Stimulated activated CD8-positive, alpha-beta memory T cell treated with anti-CD3 and anti-CD28 coated beads, Interleukin-4, amount 100 ng/mL, for 48 hours (primary cell): ENCODE measurements around the gene TMEM217.
"Not testable (repeated sequence)": the region's sequence is repeated elsewhere in the genome, so short reads cannot be mapped to it uniquely, and the experiment has no call there.

Source experiments
- DNase-seq: peaks from one replicate; pipeline ENCODE4 v3.0.0-alpha.2; 2020

Gene TMEM217

GRCh38 chr6:37257634-37258404 lies at the start of gene TMEM217, which contains the start of gene TBC1D22B:
TMEM217 (minus strand) TSS chr6:37258144; CDS start chr6:37219030, 39,114 bp downstream.
TBC1D22B (plus strand) TSS chr6:37257772; CDS start chr6:37257918, 146 bp downstream.
- DNase-seq = peak; percentile 98

- not testable (repeated sequence) for DNase-seq
These were observed 49.5 kb upstream of the TMEM217 start for GRCh38 chr6:37307484-37307883.

- no peak for DNase-seq
These were observed 48.8 kb upstream of the TMEM217 start for GRCh38 chr6:37306624-37307222.

GRCh38 chr6:37305841-37306425 lies 48.0 kb upstream of the TMEM217 start:
- DNase-seq = no peak

GRCh38 chr6:37304766-37305165 lies 46.8 kb upstream of the TMEM217 start:
- no peak for DNase-seq

DNA sequence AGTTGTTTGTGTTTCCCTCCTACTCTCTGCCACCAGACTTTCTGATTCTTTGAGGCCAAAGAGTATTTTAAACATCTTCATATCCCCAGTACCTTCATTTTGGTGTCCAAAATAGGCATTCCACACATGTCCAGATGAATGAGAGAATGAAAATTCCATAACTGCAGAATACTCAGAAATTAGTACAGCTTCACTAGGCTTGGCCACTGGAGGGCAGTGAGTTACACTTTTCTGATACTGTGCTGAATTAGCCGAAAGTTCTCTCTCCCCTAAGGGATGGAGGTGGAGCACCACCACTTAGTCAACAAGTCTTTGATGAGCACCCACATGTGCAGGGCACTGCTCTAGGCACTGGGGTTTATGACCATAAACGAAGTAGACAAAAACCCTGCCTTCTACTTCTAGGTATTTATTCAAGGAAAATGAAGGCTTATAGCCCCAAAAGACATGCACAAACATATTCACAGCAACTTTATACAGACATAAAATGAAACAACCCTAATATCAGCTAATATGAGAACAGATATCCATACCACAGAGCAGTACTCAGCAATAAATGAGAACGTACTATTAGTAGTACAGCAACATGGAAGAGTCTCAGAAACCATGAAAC lies 46.1 kb upstream of the TMEM217 start:
- DNase-seq = no peak

DNA sequence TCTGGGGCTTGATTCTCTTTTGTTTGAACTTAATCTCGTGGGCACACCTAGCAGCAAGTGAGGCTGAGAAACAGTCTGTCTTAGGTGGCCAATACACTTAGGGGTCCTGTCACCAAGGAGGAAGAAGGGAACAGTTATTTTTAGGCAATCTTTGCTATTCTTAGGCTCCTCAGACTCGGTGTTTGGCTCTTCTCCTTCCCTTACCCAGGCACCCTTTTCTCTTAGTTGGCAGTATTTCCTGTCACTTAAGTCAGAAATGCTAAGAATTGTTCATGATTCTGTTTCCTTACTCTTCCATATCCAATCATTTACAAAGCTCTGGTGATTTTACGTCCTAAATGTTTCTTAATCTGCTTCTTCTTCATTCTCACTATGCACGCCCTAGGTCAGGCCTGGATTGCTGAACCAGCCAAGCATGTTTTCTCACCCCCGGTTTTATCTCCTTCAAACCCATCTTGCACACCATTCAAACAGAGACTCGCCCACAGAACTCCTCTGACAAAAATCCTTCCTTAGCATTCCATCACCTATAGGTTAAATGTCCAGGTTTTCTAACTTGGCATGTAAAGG lies 45.2 kb upstream of the TMEM217 start:
- DNase-seq = no peak

- no peak for DNase-seq
These were observed 44.2 kb upstream of the TMEM217 start for GRCh38 chr6:37302086-37302686.

GRCh38 chr6:37299990-37300389 lies 42.0 kb upstream of the TMEM217 start:
- no peak for DNase-seq

DNA sequence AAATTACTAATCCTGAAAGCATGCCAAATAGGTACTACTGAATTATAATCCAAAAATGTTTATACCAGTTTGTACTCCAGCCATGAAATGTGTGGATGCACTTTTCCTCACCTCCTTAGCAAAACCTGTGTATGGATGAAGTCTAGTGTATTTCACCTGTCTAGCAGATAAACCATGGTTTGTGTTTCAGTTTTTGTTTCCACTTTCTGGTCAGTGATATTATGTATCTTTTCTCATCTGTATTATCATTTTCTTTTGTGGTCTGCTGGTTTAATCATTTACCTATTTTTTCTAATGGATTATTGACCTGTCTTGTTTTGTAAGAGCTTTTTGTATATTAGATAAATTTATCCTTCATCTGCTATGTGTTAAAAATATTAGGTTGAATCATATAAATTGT lies 41.0 kb upstream of the TMEM217 start:
- no peak for DNase-seq

DNA sequence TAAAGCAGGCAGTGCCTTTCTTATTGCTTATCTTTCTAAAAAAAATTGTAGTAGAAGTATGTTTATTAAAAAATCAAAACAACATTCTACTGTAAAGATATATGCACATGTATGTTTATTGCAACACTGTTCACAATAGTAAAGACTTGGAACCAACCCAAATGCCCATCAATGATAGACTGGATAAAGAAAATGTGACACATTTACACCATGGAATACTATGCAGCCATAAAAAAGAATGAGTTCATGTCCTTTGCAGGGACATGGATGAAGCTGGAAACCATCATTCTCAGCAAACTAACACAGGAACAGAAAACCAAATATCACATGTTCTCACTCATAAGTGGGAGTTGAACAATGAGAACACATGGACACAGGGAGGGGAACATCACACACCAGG lies 39.7 kb upstream of the TMEM217 start:
- not testable (repeated sequence) for DNase-seq

DNA sequence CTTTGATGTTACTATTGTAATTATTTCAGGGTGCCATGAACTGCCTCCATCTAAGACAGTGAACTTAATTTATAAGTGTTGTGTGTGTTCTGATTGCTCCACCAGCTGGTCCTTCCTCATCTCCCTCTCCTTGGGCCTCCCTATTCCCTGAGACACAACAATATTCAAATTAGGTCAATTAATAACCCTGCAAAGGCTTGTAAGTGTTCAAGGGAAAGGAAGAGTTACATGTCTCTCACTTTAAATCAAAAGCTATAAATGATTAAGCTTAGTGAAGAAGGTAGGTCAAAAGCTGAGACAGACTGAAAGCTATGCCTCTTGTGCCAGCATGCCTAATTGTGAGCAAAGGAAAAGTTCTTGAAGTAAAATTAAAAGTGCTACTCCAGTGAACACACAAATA lies 35.5 kb upstream of the TMEM217 start:
- no peak for DNase-seq

GRCh38 chr6:37289931-37290330 lies 32.0 kb upstream of the TMEM217 start:
- peak; percentile 53 for DNase-seq

DNA sequence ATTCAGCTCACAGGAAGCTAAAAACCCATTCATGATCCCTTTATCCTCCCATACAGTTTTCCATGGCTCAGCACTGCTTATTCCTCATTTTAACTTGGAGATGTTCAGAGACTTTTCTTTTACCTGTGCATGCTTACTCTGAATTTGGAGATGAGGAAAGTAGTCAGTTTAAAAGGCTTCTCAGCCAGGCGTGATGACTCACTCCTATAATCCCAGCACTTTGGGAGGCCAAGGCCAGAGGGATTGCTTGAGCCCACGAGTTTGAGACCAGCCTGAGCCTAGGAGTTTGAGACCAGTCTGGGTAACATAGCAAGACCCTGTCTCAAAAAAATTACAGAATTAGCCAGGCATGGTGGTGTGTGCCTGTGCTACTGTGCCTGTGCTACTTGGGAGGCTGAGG lies 30.3 kb upstream of the TMEM217 start:
- no peak for DNase-seq

- no peak for DNase-seq
These were observed 29.7 kb upstream of the TMEM217 start for GRCh38 chr6:37287519-37288157.

DNA sequence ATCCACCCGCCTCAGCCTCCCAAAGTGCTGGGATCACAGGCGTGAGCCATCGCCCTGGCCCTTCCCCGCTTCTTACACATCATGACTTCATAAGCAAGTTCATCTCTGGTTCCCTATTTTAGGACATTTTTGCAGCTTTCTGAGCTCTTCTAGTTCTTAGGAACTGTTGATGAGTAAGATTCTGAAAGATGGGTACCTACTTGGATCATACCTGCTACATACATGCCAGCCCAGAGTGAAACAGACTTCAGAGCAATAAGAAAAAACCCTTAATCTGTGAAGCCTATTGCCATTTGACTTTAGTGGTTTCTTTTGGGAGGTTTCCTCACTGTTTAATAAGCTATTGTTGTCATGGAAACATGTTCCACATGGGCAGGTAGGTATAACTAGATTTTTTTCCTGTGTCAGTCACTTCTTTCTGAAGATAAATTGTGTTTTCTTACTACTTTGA lies 27.9 kb upstream of the TMEM217 start:
- DNase-seq = peak; percentile 53

DNA sequence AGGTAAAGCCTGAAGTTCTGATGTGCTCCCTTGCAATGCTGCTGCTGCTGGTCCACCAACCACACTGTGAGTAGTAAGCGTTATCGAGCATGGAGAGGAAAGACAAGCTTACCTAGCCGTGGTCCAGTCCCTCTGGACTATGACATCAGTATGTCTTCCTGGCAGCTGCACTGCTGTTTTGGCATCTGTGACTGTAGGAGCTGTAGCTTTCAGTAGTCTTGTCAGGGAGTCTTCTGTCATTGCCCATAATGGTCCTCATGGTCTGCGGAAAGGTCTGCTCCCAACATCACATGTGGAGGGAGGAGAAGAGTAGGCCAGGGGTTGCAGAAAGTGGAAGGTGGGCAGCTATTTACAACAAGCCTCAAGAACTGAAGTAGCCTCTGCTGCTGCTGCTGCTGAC lies 26.8 kb upstream of the TMEM217 start:
- DNase-seq = no peak

GRCh38 chr6:37283671-37284151 lies 25.8 kb upstream of the TMEM217 start:
- no peak for DNase-seq

GRCh38 chr6:37283268-37283667 lies 25.3 kb upstream of the TMEM217 start:
- no peak for DNase-seq

- DNase-seq = no peak
These were observed 24.4 kb upstream of the TMEM217 start for GRCh38 chr6:37282371-37282770.

- DNase-seq = no peak
These were observed 22.4 kb upstream of the TMEM217 start for GRCh38 chr6:37280162-37280887.
